Osteoblast (primary cell): ENCODE data around the gene SAC3D1. TPM values are rescaled to one million over a fixed set of nuclear protein-coding genes. Genes with fewer than 3 reads are reported as not detected.
A peak's percentile ranks its signal among the peaks of the same experiment; 100 is the strongest.
"Not testable (repeated sequence)": the region's sequence is repeated elsewhere in the genome, so short reads cannot be mapped to it uniquely, and the experiment has no call there.

Source experiments
- DNase-seq: peaks from one replicate; pipeline ENCODE4 v3.0.0; 2011; ENCODE audit warnings: low spot score, mixed read lengths; ENCODE audit not compliant: insufficient read length; ENCODE audit errors: missing footprints
- H2AFZ ChIP-seq: 2 replicates; pipeline ENCODE4 v1.6.0; 2011; ENCODE audit warnings: mild to moderate bottlenecking, low read length
- H3K27ac ChIP-seq: 2 replicates; pipeline ENCODE4 v1.5.1; 2011; ENCODE audit warnings: mild to moderate bottlenecking, low read depth, low read length, moderate library complexity
- H3K27me3 ChIP-seq: 2 replicates; pipeline ENCODE4 v1.6.0; 2012; ENCODE audit warnings: mild to moderate bottlenecking, control low read depth, inconsistent platforms, low read length, moderate library complexity; ENCODE audit not compliant: insufficient read depth
- H3K36me3 ChIP-seq: 2 replicates; pipeline ENCODE4 v1.5.1; 2011; ENCODE audit warnings: mild to moderate bottlenecking, low read length, control low read depth, moderate library complexity; ENCODE audit not compliant: insufficient read depth
- H3K4me1 ChIP-seq: 2 replicates; pipeline ENCODE4 v1.5.1; 2011; ENCODE audit warnings: mild to moderate bottlenecking, low read length, control low read depth, moderate library complexity; ENCODE audit not compliant: insufficient read depth
- H3K4me2 ChIP-seq: 2 replicates; pipeline ENCODE4 v1.6.0; 2011; ENCODE audit warnings: mild to moderate bottlenecking, low read length; ENCODE audit not compliant: insufficient read depth
- H3K4me3 ChIP-seq: fragments of 200-600 bp; sonication (generic); 3 replicates; pipeline ENCODE4 v1.5.1; 2012; ENCODE audit warnings: mild to moderate bottlenecking, low read length, inconsistent platforms; ENCODE audit not compliant: insufficient read depth
- H3K79me2 ChIP-seq: 2 replicates; pipeline ENCODE4 v1.6.0; 2012; ENCODE audit warnings: mild to moderate bottlenecking, low read length, control low read depth, inconsistent platforms; ENCODE audit not compliant: insufficient read depth
- H3K9me3 ChIP-seq: 2 replicates; pipeline ENCODE4 v1.5.1; 2011; ENCODE audit warnings: low read depth, low read length, control low read depth
- H4K20me1 ChIP-seq: 2 replicates; pipeline ENCODE4 v1.6.0; 2012; ENCODE audit warnings: mild to moderate bottlenecking, low read length, control low read depth; ENCODE audit not compliant: insufficient read depth
- total RNA-seq: library from RNA; depleted of rRNA; stranded (reverse); fragments of >200 nt; gene quantifications from 2 replicates; pipeline ENCODE4 v1.2.3, GENCODE V29; 2012
- TF ChIP-seq, protein P1 (sequence below): IDR thresholded peaks from 2 replicates; pipeline ENCODE4 v1.5.1; 2011; ENCODE audit warnings: mild to moderate bottlenecking, low read depth, low read length, moderate library complexity; ENCODE audit errors: extremely low read depth

SAC3D1 gene
- total RNA-seq, 1 donor = 7.6 TPM

DNA sequence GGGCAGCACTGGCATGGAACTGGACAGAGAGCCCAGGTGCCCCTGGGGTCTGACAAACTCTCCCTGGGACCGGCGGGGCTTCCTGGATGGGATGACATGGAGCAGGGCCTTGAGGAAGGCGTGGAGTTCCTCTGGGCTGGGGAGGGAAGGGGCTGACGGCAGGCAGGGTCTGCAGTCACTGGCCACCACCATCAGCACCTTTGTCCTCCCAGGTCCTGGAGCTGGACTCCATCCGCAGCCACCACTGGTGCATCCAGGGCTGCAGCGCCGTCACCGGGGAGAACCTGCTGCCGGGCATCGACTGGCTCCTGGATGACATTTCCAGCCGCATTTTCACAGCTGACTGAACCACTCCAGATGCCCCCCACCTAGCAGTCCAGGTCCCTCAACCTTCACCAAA is 19.5 kb upstream of the SAC3D1 start:
- H2AFZ ChIP-seq = no peak overlapping the region
- no peaks in the 10 kb centered on the region for H3K4me1 ChIP-seq
- no peaks in the 10 kb centered on the region for H3K9me3 ChIP-seq
- H4K20me1 ChIP-seq = no peaks in the 10 kb centered on the region
- H3K27me3 ChIP-seq = no peaks in the 10 kb centered on the region
- no peak overlapping the region for H3K4me2 ChIP-seq
- H3K36me3 ChIP-seq = peaks cover 19% of the 10 kb centered on the region
- no peak overlapping the region for H3K4me3 ChIP-seq
- no peak overlapping the region for H3K27ac ChIP-seq
- DNase-seq = peak; percentile 44
- TF ChIP-seq, protein P1, sequence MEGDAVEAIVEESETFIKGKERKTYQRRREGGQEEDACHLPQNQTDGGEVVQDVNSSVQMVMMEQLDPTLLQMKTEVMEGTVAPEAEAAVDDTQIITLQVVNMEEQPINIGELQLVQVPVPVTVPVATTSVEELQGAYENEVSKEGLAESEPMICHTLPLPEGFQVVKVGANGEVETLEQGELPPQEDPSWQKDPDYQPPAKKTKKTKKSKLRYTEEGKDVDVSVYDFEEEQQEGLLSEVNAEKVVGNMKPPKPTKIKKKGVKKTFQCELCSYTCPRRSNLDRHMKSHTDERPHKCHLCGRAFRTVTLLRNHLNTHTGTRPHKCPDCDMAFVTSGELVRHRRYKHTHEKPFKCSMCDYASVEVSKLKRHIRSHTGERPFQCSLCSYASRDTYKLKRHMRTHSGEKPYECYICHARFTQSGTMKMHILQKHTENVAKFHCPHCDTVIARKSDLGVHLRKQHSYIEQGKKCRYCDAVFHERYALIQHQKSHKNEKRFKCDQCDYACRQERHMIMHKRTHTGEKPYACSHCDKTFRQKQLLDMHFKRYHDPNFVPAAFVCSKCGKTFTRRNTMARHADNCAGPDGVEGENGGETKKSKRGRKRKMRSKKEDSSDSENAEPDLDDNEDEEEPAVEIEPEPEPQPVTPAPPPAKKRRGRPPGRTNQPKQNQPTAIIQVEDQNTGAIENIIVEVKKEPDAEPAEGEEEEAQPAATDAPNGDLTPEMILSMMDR = no peak
- peaks cover 4% of the 10 kb centered on the region for H3K79me2 ChIP-seq

DNA sequence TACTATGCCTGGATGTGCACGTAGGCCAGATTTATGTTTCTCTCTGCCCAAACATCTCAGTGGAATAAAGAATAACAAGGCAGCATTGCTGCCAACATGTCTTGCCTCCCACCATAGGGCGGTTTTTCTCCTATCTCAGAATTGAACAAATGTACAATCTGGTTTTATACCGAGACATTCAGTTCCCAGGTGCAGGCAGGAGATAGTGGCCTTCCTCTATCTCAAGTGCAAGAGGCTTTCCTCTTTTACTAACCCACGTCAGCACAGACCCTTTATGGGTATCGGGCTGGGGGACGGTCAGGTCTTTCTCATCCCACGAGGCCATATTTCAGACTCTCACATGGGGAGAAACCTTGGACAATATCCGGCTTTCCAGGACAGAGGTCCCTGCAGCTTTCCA is 17.5 kb upstream of the SAC3D1 start:
- peaks cover 12% of the 10 kb centered on the region for H3K4me1 ChIP-seq
- not testable (repeated sequence) for H3K79me2 ChIP-seq, H3K4me2 ChIP-seq, H4K20me1 ChIP-seq, H3K4me3 ChIP-seq, H3K9me3 ChIP-seq, H3K27ac ChIP-seq, DNase-seq, H3K27me3 ChIP-seq, H2AFZ ChIP-seq
- H3K36me3 ChIP-seq = peaks cover 11% of the 10 kb centered on the region

DNA sequence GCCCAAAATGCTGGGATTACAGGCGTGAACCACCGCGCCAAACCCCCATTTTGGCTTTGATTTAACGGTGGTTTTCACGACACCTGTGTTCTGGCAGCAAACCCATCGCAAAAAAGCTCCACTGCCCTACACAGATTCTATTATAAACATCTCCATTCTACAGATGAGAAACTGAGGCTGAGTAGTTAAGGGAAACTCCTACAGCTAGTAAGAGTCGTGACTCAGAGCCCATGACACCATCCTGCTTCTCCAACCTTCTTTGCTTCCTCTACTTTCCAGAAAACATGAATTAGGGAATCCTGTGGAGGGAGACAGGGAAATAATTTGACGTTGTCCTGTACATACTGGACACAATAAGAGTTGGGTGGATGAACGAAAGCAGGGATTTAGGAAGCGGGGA is 14.2 kb upstream of the SAC3D1 start:
- Histone ChIP-seq H3K27ac (peak overlapping the region; percentile 4), H4K20me1 (no peaks in the 10 kb centered on the region), H3K36me3 (no peaks in the 10 kb centered on the region), H3K4me1 (peaks cover 13% of the 10 kb centered on the region), H2AFZ (peak overlapping the region; percentile 89), H3K9me3 (no peaks in the 10 kb centered on the region), H3K4me2 (peak overlapping the region; percentile 75), H3K27me3 (no peaks in the 10 kb centered on the region), H3K79me2 (no peaks in the 10 kb centered on the region), H3K4me3 (peak overlapping the region; percentile 74)
- TF ChIP-seq, protein P1 = no peak
- no peak for DNase-seq

DNA sequence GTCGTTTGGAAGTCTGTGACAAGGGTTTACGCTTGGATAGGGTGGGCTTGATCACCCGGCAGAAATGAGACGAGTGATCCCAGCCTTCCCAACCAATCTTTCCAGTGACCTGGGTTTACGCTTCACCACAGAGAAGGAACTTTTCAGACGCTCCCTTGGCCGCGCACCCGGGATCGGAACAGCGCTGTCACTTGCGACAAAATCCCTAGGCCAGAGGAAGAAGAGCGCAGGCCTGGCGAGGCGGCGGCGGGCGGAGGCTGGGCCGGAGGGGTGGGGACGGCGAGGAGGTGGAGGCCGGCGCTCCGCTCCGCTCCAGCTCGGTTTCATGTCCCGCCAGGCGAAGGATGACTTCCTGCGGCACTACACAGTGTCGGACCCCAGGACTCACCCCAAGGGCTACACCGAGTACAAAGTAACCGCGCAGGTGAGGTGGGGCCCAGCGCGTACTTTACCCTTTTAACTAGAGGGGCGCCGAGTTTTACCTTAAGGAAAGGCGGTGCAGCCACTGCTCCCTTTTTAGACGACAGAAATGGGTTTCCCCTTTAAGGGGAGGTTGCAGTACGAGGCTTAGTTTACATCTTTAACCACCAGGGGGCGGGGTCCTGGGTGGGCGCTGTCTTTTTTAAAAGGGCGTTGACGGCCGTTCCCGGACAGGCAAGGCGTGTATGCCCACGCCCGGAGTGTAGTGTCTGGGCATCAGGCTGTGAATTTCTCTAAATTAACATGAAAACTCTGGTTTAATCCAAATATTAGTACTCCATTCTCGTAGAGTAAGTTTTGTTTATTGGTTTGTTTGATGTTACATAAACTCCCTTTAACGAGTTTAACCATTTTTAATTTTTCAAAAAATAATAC is 13.6 kb upstream of the SAC3D1 start, which contains the start of gene SNX15:
SNX15 (plus strand) TSS at position 227 of the 855 bp plus-strand sequence; CDS start at position 326, 99 bp downstream.
- no peaks in the 10 kb centered on the region for H3K27me3 ChIP-seq
- H3K27ac ChIP-seq = peak within 1 kb of the TSS; percentile 9
- peak within 1 kb of the TSS; percentile 74 for H3K4me3 ChIP-seq
- H3K4me2 ChIP-seq = peak within 1 kb of the TSS; percentile 75
- no peaks in the 10 kb centered on the region for H3K79me2 ChIP-seq
- TF ChIP-seq, protein P1 = peak; percentile 60
- H3K9me3 ChIP-seq = no peaks in the 10 kb centered on the region
- peak within 1 kb of the TSS; percentile 89 for H2AFZ ChIP-seq
- H3K4me1 ChIP-seq = peaks cover 13% of the 10 kb centered on the region
- no peaks in the 10 kb centered on the region for H4K20me1 ChIP-seq
- DNase-seq = peak; percentile 98
- no peaks in the 10 kb centered on the region for H3K36me3 ChIP-seq
